Fibroblast of skin of left quadriceps (primary cell): Measurements from ENCODE around the gene AGAP1.
A peak's percentile ranks its signal among the peaks of the same experiment; 100 is the strongest.
"Not testable (repeated sequence)": the region's sequence is repeated elsewhere in the genome, so short reads cannot be mapped to it uniquely, and the experiment has no call there.

Experiments used
- DNase-seq, 2 experiments: peaks; one replicate each; pipeline ENCODE4 v3.0.0-alpha.2; 2013; ENCODE audit warnings: low read depth in 2 of 2

Gene AGAP1

GRCh38 chr2:235762832-235763598 is 269.2 kb downstream of the AGAP1 start:
- DNase-seq, result no peak

- no peak for DNase-seq
These were observed 270.0 kb downstream of the AGAP1 start for GRCh38 chr2:235763816-235764215.

- not testable (repeated sequence) for DNase-seq
These were observed 270.6 kb downstream of the AGAP1 start for GRCh38 chr2:235764478-235764877.

- peak; percentile 4 to 12 for DNase-seq
These were observed 271.5 kb downstream of the AGAP1 start for GRCh38 chr2:235765181-235765820.

- peak; percentile 53 to 61 for DNase-seq
These were observed 272.4 kb downstream of the AGAP1 start for GRCh38 chr2:235766278-235766677.

GRCh38 chr2:235768606-235769005 is 274.8 kb downstream of the AGAP1 start:
- no peak for DNase-seq

- DNase-seq, result no peak
These were observed 275.2 kb downstream of the AGAP1 start for GRCh38 chr2:235769046-235769445.

GRCh38 chr2:235770909-235771820 is 277.3 kb downstream of the AGAP1 start:
- DNase-seq, result no peak

- no peak for DNase-seq
These were observed 279.5 kb downstream of the AGAP1 start for GRCh38 chr2:235773188-235773928.

- DNase-seq, result no peak
These were observed 280.5 kb downstream of the AGAP1 start for GRCh38 chr2:235774153-235774870.

GRCh38 chr2:235776531-235776930 is 282.7 kb downstream of the AGAP1 start:
- no peak for DNase-seq

- peak; percentile 20 to 26 for DNase-seq
These were observed 285.6 kb downstream of the AGAP1 start for GRCh38 chr2:235779444-235779896.

- DNase-seq, result no peak
These were observed 286.6 kb downstream of the AGAP1 start for GRCh38 chr2:235780401-235780800.

GRCh38 chr2:235781775-235782174 is 287.9 kb downstream of the AGAP1 start:
- no peak for DNase-seq

- DNase-seq, result no peak
These were observed 290.9 kb downstream of the AGAP1 start for GRCh38 chr2:235784788-235785187.

GRCh38 chr2:235789552-235789951 is 295.7 kb downstream of the AGAP1 start:
- no peak for DNase-seq

GRCh38 chr2:235793163-235793752 is 299.4 kb downstream of the AGAP1 start:
- no peak for DNase-seq

GRCh38 chr2:235799281-235799680 is 305.4 kb downstream of the AGAP1 start:
- DNase-seq, result no peak

- DNase-seq, result no peak
These were observed 308.7 kb downstream of the AGAP1 start for GRCh38 chr2:235802542-235802941.

- no peak for DNase-seq
These were observed 309.2 kb downstream of the AGAP1 start for GRCh38 chr2:235803028-235803427.
